PC-3 (cell line): ENCODE results near the gene MDC1. TPM values are rescaled to one million over a fixed set of nuclear protein-coding genes. Genes with fewer than 3 reads are reported as not detected.
A peak's percentile ranks its signal among the peaks of the same experiment; 100 is the strongest.

Experiments
- ATAC-seq: fragments of 200-7000 bp; cut with Tn5 transposase; 2 replicates; pipeline ENCODE4 v1.9.1; 2020; ENCODE audit warnings: mild to moderate bottlenecking, moderate library complexity
- BruUV-seq: library from RNA; stranded (reverse); fragments of 400-500 nt; replicated peaks from 2 replicates; lab custom pipeline; 2021; lab: Mats Ljungman, UMichigan
- CTCF ChIA-PET: fragments of 300-600 bp; sonication (Branson Sonifier 250); formaldehyde crosslinking; loops from one replicate; lab custom pipeline; 2022; ENCODE audit warnings: antibody characterized with exemption; lab: Charles Lee
- POLR2A ChIA-PET: fragments of 300-600 bp; sonication (Branson Sonifier 250); formaldehyde crosslinking; loops from one replicate; lab custom pipeline; 2022; ENCODE audit warnings: antibody characterized with exemption; ENCODE audit not compliant: unreplicated experiment; lab: Charles Lee
- DNase-seq: peaks from one replicate; pipeline ENCODE4 v3.0.0-alpha.2; 2015
- H2AFZ ChIP-seq: fragments of 300-600 bp; sonication (generic); 2 replicates; pipeline ENCODE4 v1.6.0; 2016; ENCODE audit warnings: antibody characterized with exemption, low read length
- H3F3A ChIP-seq: fragments of 300-600 bp; sonication (generic); one replicate; pipeline ENCODE4 v1.6.0; 2017; ENCODE audit warnings: antibody characterized with exemption, low read length, control low read depth, mild to moderate bottlenecking; ENCODE audit not compliant: unreplicated experiment
- H3K27ac ChIP-seq: fragments of 300-600 bp; sonication (generic); 2 replicates; pipeline ENCODE4 v1.5.1; 2016; ENCODE audit warnings: mild to moderate bottlenecking, low read length
- H3K27me3 ChIP-seq: fragments of 300-600 bp; sonication (generic); 2 replicates; pipeline ENCODE4 v1.6.1; 2016; ENCODE audit warnings: low read length, mixed read lengths
- H3K36me3 ChIP-seq: fragments of 300-600 bp; sonication (generic); 2 replicates; pipeline ENCODE4 v1.6.1; 2016; ENCODE audit warnings: low read depth, mixed run types, low read length, mixed read lengths
- H3K4me1 ChIP-seq: fragments of 300-600 bp; sonication (generic); 2 replicates; pipeline ENCODE4 v1.5.1; 2016; ENCODE audit warnings: low read length; ENCODE audit not compliant: insufficient read depth
- H3K4me2 ChIP-seq: fragments of 300-600 bp; sonication (generic); 2 replicates; pipeline ENCODE4 v1.6.0; 2016; ENCODE audit warnings: low read length
- H3K4me3 ChIP-seq: fragments of 300-600 bp; sonication (generic); 2 replicates; pipeline ENCODE4 v1.5.1; 2016; ENCODE audit warnings: mild to moderate bottlenecking, low read length, mixed read lengths
- H3K79me2 ChIP-seq: fragments of 300-600 bp; sonication (generic); 2 replicates; pipeline ENCODE4 v1.6.1; 2017; ENCODE audit warnings: low read length, mixed read lengths
- H3K9ac ChIP-seq: fragments of 300-600 bp; sonication (generic); 2 replicates; pipeline ENCODE4 v1.6.0; 2016; ENCODE audit warnings: mild to moderate bottlenecking, low read length
- H3K9me2 ChIP-seq: fragments of 300-600 bp; sonication (generic); replicated peaks from 2 replicates; pipeline ENCODE4 v1.6.1; 2016; ENCODE audit warnings: mixed run types, low read length, mixed read lengths
- H3K9me3 ChIP-seq: fragments of 300-600 bp; sonication (generic); 2 replicates; pipeline ENCODE4 v1.6.1; 2016; ENCODE audit warnings: low read length, mixed read lengths
- H4K20me1 ChIP-seq: fragments of 300-600 bp; sonication (generic); 2 replicates; pipeline ENCODE4 v1.6.1; 2016; ENCODE audit warnings: low read length, mixed read lengths
- EZH2 ChIP-seq: fragments of 300-600 bp; sonication (generic); IDR thresholded peaks from one replicate; pipeline ENCODE4 v1.6.1; 2017; ENCODE audit warnings: antibody characterized with exemption, mild to moderate bottlenecking, low read length; ENCODE audit not compliant: unreplicated experiment
- EZH2phosphoT487 ChIP-seq: fragments of 300-600 bp; sonication (generic); IDR thresholded peaks from 2 replicates; pipeline ENCODE4 v1.6.1; 2018; ENCODE audit warnings: mild to moderate bottlenecking, antibody characterized with exemption, low read length, borderline replicate concordance
- intact Hi-C: fragments of 100-400 bp; cut with micrococcal nuclease; formaldehyde crosslinking; loops from 2 replicates; pipeline ENCODE4 v1.9.0; 2023
- total RNA-seq: library from RNA; depleted of rRNA; stranded (reverse); fragments of >200 nt; gene quantifications from 2 replicates; pipeline ENCODE4 v1.2.3, GENCODE V29; 2014
- TF ChIP-seq, protein P1 (sequence below): fragments of 300-600 bp; sonication (generic); conservative IDR thresholded peaks from 2 replicates; pipeline ENCODE4 v1.5.1; 2017; ENCODE audit warnings: antibody characterized with exemption, low read depth, mild to moderate bottlenecking, low read length

MDC1 gene
- total RNA-seq, 1 experiment from 2014 or later, result 19.6 TPM

GRCh38 chr6:30691208-30691847, 25.8 kb downstream of the MDC1 start:
- H4K20me1 ChIP-seq, result no peaks in the 10 kb centered on the region
- H3F3A ChIP-seq, result no peaks in the 10 kb centered on the region
- H2AFZ ChIP-seq, result peak overlapping the region; percentile 91
- H3K79me2 ChIP-seq, result peaks cover 33% of the 10 kb centered on the region
- no peak for ATAC-seq
- intact Hi-C loops, result no loop called here
- no peaks in the 10 kb centered on the region for H3K9me2 ChIP-seq
- H3K36me3 ChIP-seq, result no peaks in the 10 kb centered on the region
- TF ChIP-seq EZH2 (no peak), EZH2phosphoT487 (no peak)
- TF ChIP-seq, protein P1, sequence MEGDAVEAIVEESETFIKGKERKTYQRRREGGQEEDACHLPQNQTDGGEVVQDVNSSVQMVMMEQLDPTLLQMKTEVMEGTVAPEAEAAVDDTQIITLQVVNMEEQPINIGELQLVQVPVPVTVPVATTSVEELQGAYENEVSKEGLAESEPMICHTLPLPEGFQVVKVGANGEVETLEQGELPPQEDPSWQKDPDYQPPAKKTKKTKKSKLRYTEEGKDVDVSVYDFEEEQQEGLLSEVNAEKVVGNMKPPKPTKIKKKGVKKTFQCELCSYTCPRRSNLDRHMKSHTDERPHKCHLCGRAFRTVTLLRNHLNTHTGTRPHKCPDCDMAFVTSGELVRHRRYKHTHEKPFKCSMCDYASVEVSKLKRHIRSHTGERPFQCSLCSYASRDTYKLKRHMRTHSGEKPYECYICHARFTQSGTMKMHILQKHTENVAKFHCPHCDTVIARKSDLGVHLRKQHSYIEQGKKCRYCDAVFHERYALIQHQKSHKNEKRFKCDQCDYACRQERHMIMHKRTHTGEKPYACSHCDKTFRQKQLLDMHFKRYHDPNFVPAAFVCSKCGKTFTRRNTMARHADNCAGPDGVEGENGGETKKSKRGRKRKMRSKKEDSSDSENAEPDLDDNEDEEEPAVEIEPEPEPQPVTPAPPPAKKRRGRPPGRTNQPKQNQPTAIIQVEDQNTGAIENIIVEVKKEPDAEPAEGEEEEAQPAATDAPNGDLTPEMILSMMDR, result no peak
- H3K4me3 ChIP-seq, result peak overlapping the region; percentile 81
- no peaks in the 10 kb centered on the region for H3K9me3 ChIP-seq
- peak overlapping the region; percentile 29; the same call in 1 of the 2 replicates for H3K27ac ChIP-seq
- BruUV-seq, result no TSS peak
- H3K4me1 ChIP-seq, result peaks cover 42% of the 10 kb centered on the region
- DNase-seq, result no peak
- H3K27me3 ChIP-seq, result no peaks in the 10 kb centered on the region
- POLR2A ChIA-PET, result interaction anchor here (0.6 to 1.0 kb wide), 2 partner anchors 26 to 37 kb away, joined by 6 to 9 read pairs; partner anchors contain the start of gene MDC1
- H3K9ac ChIP-seq, result peak overlapping the region; percentile 74
- H3K4me2 ChIP-seq, result peak overlapping the region; percentile 90
- CTCF ChIA-PET, result interaction anchor here (0.5 to 1.0 kb wide), 2 partner anchors 26 to 131 kb away, joined by 3 to 7 read pairs; partner anchors contain the start of gene MDC1

GRCh38 chr6:30690403-30691207, 26.5 kb downstream of the MDC1 start, which contains the start of gene NRM:
Gene NRM (minus strand): TSS chr6:30690984. CDS start chr6:30690974, 10 bp downstream.
- H3K4me1 ChIP-seq, result peaks cover 47% of the 10 kb centered on the region
- peak; percentile 88 for DNase-seq
- peaks cover 41% of the 10 kb centered on the region for H3K79me2 ChIP-seq
- ChIA-PET POLR2A (interaction anchor here (0.6 to 1.0 kb wide), 3 partner anchors 26 to 53 kb away, joined by 5 to 16 read pairs (median 6); partner anchors contain the start of genes FLOT1 and MDC1), CTCF (interaction anchor here (1.0 kb wide), 1 partner anchor 27 kb away, joined by 3 read pairs; the partner anchor contains the start of gene MDC1)
- BruUV-seq, result no TSS peak
- peak within 1 kb of the TSS; percentile 91 for H2AFZ ChIP-seq
- ATAC-seq, result peak; percentile 39
- peak within 1 kb of the TSS; percentile 47 for H3K27ac ChIP-seq
- H3K36me3 ChIP-seq, result no peaks in the 10 kb centered on the region
- H3K4me2 ChIP-seq, result peak within 1 kb of the TSS; percentile 90
- H3K9me3 ChIP-seq, result no peaks in the 10 kb centered on the region
- H3K4me3 ChIP-seq, result peak within 1 kb of the TSS; percentile 81
- no peaks in the 10 kb centered on the region for H3K9me2 ChIP-seq
- H4K20me1 ChIP-seq, result no peaks in the 10 kb centered on the region
- no peaks in the 10 kb centered on the region for H3F3A ChIP-seq
- no peaks in the 10 kb centered on the region for H3K27me3 ChIP-seq
- TF ChIP-seq EZH2 (no peak), EZH2phosphoT487 (no peak)
- TF ChIP-seq, protein P1, result no peak
- H3K9ac ChIP-seq, result peak within 1 kb of the TSS; percentile 74
- intact Hi-C loops, result no loop called here
